Psoas muscle (tissue), 8 donors: Measurements from ENCODE around the gene UGT1A10. TPM values are rescaled to one million over a fixed set of nuclear protein-coding genes. Genes with fewer than 3 reads are reported as not detected.

Experiments
- ATAC-seq, 4 donors: fragments of 200-7000 bp; cut with Tn5 transposase; one replicate each; pipeline ENCODE4 v1.9.1; 2020; ENCODE audit warnings: moderate library complexity in 3 of 4, mild to moderate bottlenecking in 2 of 4
- DNase-seq, 2 donors: peaks; one replicate each; pipeline ENCODE4 v3.0.0-alpha.2; 2020
- H3K27ac ChIP-seq: fragments of 200-600 bp; one replicate; pipeline ENCODE4 v1.8.0; 2022
- H3K27me3 ChIP-seq, 3 donors: fragments of 200-600 bp in 1 of 3; one replicate each; pipeline versions ENCODE4 v1.6.1 to v1.8.0; 2013 to 2022; ENCODE audit warnings: low read length in 2 of 3, mild to moderate bottlenecking in 2 of 3, moderate library complexity in 1 of 3; ENCODE audit not compliant: insufficient read depth in 3 of 3
- H3K36me3 ChIP-seq, 2 donors: fragments of 200-600 bp in 1 of 2; one replicate each; pipeline versions ENCODE4 v1.6.1 to v1.8.0; 2013 to 2022; ENCODE audit warnings: low read depth in 1 of 2, mild to moderate bottlenecking in 1 of 2, moderate library complexity in 1 of 2; ENCODE audit not compliant: insufficient read depth in 1 of 2
- H3K4me1 ChIP-seq: fragments of 200-600 bp; one replicate; pipeline ENCODE4 v1.8.0; 2022
- H3K4me3 ChIP-seq: fragments of 200-600 bp; one replicate; pipeline ENCODE4 v1.8.0; 2022; ENCODE audit warnings: mild to moderate bottlenecking
- H3K9me3 ChIP-seq: fragments of 200-600 bp; one replicate; pipeline ENCODE4 v1.8.0; 2022
- CTCF ChIP-seq: fragments of 200-600 bp; IDR thresholded peaks from one replicate; pipeline ENCODE4 v1.8.0; 2022; ENCODE audit warnings: antibody characterized with exemption
- WGBS, 3 donors: extraction: QIAGEN DNeasy Blood & Tissue Kit; methylation state at CpG; one replicate each; pipeline versions ENCODE4 v1.1.6 to v1.1.7; 2013; 5-methylcytosine and 5-hydroxymethylcytosine counted together
- intact Hi-C, 2 donors: fragments of 100-400 bp; cut with DNase I; formaldehyde crosslinking; loops; one replicate each; pipeline versions ENCODE4 v1.11.0 to v1.14.2; 2022
- polyA plus RNA-seq, 3 donors: library from polyadenylated mRNA; stranded (reverse); fragments of 200-250 nt; gene quantifications; one replicate each; pipeline ENCODE4 v1.2.3, GENCODE V29; 2013
- total RNA-seq, 4 donors: library from RNA; stranded (reverse); fragmentation: NEBNext Ultra II Directional in 2 of 4; extraction: Animal tissue kit (Norgen Biotek cat#: 25700) in 2 of 4; gene quantifications; one replicate each; pipeline versions ENCODE4 v1.2.1 to v1.2.4, GENCODE V29; 2021 to 2023
- donor health status: healthy with polysubstance abuse.
- donor health status: DM: no; HTN: no; CAD: no; lungs with moderate emphysema.
- donor health status: Bipolar disorder and iron deficiency.
- donor health status: healthy.
- donor health status: DM: yes; HTN: yes; CAD: no.
- donor health status: DM: no; HTN: no; CAD: no.
- donor health status: DM: no; HTN: no; CAD: no.
- donor health status: DM: yes; HTN: yes; CAD: no.

Gene UGT1A10
- total and polyA plus RNA-seq, 7 donors = 0.03 TPM; not detected in 6

GRCh38 chr2:233793465-233794127 is 157.3 kb downstream of the UGT1A10 start:
- 74 to 75% (median 75%) methylated on average over 18 of the region's 18 CpGs for WGBS, 3 donors
- no peak for TF ChIP-seq CTCF
- H3K4me1 ChIP-seq = no peaks in the 10 kb centered on the region
- no peak overlapping the region for H3K27ac ChIP-seq
- intact Hi-C loops = no loop called here
- no peaks in the 10 kb centered on the region for H3K36me3 ChIP-seq
- ATAC-seq (no peak), DNase-seq (no peak)
- H3K27me3 ChIP-seq = no peaks in the 10 kb centered on the region
- no peaks in the 10 kb centered on the region for H3K9me3 ChIP-seq
- H3K4me3 ChIP-seq = no peak overlapping the region

GRCh38 chr2:233794128-233794658 is 157.9 kb downstream of the UGT1A10 start:
- Histone ChIP-seq H3K9me3 (no peaks in the 10 kb centered on the region), H3K27me3 (no peaks in the 10 kb centered on the region), H3K4me3 (no peak overlapping the region), H3K36me3 (no peaks in the 10 kb centered on the region), H3K4me1 (no peaks in the 10 kb centered on the region), H3K27ac (no peak overlapping the region)
- intact Hi-C loops = no loop called here
- no peak for ATAC-seq
- 72 to 73% (median 73%) methylated on average over 17 of the region's 17 CpGs for WGBS, 3 donors
- TF ChIP-seq CTCF = no peak
- no peak for DNase-seq

GRCh38 chr2:233795735-233796171 is 159.5 kb downstream of the UGT1A10 start:
- Histone ChIP-seq H3K4me3 (no peak overlapping the region), H3K27ac (no peak overlapping the region), H3K36me3 (no peaks in the 10 kb centered on the region), H3K27me3 (no peaks in the 10 kb centered on the region), H3K9me3 (no peaks in the 10 kb centered on the region), H3K4me1 (no peaks in the 10 kb centered on the region)
- ATAC-seq (no peak), DNase-seq (no peak)
- intact Hi-C loops = no loop called here
- TF ChIP-seq CTCF = no peak
- WGBS, 3 donors = 86 to 93% (median 92%) methylated on average over 13 of the region's 13 CpGs

- WGBS, 3 donors = 79 to 87% (median 83%) methylated on average over 9 of the region's 9 CpGs
- H3K27ac ChIP-seq = no peak overlapping the region
- ATAC-seq (no peak), DNase-seq (no peak)
- no peaks in the 10 kb centered on the region for H3K36me3 ChIP-seq
- no peak overlapping the region for H3K4me3 ChIP-seq
- H3K9me3 ChIP-seq = no peaks in the 10 kb centered on the region
- intact Hi-C loops = no loop called here
- TF ChIP-seq CTCF = no peak
- H3K4me1 ChIP-seq = no peaks in the 10 kb centered on the region
- H3K27me3 ChIP-seq = no peaks in the 10 kb centered on the region
Observed at GRCh38 chr2:233796254-233796653, 160.0 kb downstream of the UGT1A10 start.
